GM12873 (cell line): ENCODE data around the gene RXFP4.
A peak's percentile ranks its signal among the peaks of the same experiment; 100 is the strongest.

Source experiments
- TF ChIP-seq, protein P1 (sequence below): IDR thresholded peaks from 2 replicates; pipeline ENCODE4 v1.5.1; 2012; ENCODE audit warnings: low read depth, mild to moderate bottlenecking, moderate library complexity, low read length, control low read depth; ENCODE audit not compliant: insufficient read depth; ENCODE audit errors: missing control alignments

Gene RXFP4

DNA sequence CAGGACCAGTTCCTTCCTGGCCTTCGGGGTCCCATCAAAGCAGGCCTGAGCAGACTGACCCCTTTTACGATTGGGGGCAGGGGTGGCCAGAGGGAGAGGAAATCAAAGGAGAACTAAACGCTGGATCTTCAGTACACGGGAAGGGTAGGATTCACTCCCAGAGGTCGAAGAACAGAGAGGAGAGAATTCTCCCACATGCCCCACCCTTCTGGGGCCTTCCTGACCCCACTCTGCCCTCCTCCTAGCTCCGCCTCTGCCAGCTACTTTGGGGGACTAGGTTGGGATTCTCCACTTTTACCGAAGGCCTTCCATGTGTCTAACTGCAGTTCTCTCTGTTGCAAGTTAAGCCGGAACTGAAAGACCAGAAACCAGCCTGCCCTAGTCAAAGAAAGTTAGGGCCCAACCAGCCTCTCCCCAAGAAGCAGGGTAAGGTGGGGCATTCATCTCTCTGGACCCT, 37.6 kb downstream of the RXFP4 start:
- TF ChIP-seq, protein P1, sequence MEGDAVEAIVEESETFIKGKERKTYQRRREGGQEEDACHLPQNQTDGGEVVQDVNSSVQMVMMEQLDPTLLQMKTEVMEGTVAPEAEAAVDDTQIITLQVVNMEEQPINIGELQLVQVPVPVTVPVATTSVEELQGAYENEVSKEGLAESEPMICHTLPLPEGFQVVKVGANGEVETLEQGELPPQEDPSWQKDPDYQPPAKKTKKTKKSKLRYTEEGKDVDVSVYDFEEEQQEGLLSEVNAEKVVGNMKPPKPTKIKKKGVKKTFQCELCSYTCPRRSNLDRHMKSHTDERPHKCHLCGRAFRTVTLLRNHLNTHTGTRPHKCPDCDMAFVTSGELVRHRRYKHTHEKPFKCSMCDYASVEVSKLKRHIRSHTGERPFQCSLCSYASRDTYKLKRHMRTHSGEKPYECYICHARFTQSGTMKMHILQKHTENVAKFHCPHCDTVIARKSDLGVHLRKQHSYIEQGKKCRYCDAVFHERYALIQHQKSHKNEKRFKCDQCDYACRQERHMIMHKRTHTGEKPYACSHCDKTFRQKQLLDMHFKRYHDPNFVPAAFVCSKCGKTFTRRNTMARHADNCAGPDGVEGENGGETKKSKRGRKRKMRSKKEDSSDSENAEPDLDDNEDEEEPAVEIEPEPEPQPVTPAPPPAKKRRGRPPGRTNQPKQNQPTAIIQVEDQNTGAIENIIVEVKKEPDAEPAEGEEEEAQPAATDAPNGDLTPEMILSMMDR = no peak

DNA sequence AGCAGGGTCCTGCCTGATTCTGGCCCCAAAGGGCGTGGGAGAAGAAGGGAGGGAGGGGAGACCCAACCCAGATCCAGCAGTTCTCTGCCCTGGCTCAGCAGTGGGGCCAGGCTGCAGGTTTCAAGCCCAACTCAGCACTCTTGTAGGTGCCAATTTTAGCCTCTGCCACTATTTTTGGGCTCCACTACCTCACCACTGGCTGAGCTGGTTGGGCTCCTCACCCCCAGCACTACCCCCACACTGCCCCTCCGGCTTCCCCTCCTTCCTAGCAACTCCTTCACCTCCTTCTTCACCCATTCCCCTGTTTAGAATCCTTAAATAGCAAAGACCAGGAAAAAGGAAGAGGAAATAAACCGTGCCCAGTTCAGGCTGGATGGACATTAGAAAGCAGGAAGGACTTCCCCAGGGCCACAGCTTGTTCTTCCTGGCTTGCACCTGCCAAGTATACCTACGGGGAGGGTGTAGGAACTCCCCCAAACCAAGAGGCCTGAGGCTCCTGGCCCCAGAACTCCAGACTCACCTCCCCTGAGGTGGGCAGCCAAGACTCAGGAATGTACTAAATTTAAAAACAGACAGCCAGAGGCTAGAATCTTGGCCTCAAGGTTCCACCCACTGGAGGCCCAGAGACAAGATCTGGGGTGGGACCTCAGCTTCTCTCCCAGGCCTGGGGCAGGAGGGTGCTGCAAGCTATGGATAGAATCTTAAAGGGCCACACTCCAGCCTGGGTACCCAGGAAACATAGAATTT, 38.3 kb downstream of the RXFP4 start:
- TF ChIP-seq, protein P1 = no peak

DNA sequence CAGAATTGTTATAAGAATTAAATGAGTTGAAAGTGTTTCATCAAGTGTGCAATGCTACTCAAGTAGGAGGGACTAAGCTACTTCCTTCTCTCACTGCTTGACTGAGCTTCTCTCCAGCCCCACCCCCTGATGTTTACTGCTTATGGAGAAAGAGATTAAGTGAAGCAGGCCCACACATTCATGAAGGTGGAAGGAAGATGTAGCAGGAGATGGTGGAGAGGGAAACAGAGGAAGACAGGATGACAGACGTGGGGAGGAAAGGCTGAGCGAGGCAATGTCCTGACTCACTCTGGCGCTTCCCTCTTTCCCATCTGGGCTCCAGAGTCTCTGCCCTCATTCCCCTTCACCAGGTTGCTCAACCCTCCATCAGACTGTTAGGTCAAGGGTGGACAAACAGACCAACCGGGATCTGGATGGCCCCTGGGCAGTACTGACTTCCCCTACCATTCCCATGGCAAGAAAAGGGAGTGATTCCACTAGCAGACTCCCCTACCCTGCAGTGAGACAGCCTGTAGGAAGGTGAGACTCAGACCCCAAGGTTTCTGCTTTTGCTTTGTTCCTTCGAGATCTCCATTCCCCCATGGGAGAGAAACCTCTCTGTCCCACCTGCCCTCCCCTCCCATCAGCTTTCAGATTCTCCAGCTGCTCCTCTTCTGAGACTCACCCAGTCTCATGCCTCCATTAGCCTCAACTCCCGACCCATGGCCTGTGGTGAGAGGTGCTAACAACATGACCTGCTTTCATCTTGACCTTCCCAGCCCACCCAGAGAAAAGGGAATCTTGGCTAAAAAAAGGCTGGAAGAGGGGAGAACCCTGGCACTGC, 40.0 kb downstream of the RXFP4 start:
- TF ChIP-seq, protein P1 = no peak

DNA sequence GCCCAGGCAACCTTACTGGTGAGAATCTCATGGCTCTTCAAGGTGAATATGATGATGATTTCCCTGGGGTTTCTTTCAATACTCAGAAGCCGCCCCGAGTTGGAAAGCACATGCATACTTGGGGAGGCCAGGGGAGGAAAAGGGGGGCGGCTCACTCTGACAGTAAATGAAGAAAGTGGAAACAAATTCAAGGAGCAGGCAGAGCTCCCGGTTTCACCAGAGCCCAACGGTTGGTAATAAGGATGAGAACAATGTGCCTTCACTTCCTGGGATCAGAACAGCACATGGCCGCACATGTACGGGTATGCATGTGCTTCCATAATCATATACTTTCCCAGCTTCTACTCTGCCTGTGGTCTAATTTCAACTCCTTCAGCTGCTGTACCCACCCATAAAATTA, 40.7 kb downstream of the RXFP4 start:
- TF ChIP-seq, protein P1 = no peak

DNA sequence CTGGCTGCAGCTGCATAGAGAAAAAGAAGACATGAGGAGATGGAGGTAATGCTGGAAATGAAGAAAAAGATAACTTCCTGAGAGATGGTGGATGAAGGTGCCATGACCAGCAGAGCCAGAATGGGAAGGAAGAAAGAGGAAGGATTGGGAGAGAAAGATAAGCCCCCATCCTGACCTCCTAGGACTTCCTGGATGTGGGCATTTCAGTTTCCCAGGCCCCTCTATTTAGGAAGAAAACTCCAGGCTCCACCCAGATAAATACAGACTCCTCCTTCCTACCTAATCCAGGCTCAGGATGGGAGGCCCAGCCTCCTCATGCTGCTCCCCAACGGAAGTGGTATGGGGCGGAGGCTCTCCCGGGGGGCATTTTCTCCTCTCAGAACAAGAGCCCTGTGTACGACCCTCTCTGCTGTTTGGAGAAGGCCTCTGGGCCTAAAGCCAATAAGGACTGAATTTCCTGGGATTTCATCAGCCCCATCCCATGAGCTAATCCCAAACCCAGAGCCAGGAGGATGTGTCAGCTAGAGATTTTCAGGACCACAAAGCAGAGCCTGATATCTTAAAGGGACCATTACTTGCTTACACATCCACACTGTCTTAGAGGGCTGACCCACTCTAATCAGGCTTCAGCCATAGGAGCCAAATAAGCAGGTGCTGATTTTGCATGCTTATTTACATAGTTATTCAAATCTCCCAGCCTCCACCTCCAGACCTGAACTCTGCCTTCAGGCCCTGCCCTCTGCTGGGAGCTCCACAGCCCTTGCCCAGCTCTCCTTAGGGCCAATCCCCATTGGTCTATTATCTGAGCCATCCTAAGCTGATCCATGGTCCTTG, 42.0 kb downstream of the RXFP4 start:
- TF ChIP-seq, protein P1 = peak; percentile 40

DNA sequence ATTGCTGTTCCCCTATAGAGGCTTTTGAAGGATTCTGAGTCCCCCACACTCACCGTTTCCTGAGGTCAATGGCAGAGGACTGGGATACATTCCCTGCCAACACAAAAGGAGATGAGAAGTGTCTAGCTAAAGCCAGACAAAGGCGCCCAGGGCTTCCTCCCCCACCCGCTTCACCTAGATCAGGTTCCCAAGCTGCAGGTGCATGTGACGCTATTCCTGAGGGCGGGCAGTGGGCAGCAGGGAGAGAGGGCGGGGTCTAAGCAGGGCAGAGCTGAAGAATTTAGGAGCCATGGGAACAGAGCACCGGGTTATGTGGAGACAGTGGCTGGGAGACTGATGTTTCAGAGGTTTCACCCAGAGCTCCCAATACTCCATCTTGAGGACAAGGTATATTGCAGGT, 42.9 kb downstream of the RXFP4 start:
- TF ChIP-seq, protein P1 = no peak
